BLaER1 treated with 17β-estradiol and CSF1 and Interleukin-3, amounts not matched to agents 10 nM and 100 nM (cell line): ENCODE measurements around the gene BBOX1.
"Not testable (repeated sequence)": the region's sequence is repeated elsewhere in the genome, so short reads cannot be mapped to it uniquely, and the experiment has no call there.

Source experiments
- H3K27ac ChIP-seq, 11 experiments: shearing (Covaris generic); formaldehyde crosslinking; 2 replicates each; pipeline ENCODE4 v1.8.1; 2022
- H3K27me3 ChIP-seq, 11 experiments: shearing (Covaris generic); formaldehyde crosslinking; 2 replicates each; pipeline ENCODE4 v1.8.1; 2022
- H3K36me3 ChIP-seq, 11 experiments: shearing (Covaris generic); formaldehyde crosslinking; 2 replicates each; pipeline ENCODE4 v1.8.1; 2022
- H3K4me1 ChIP-seq, 10 experiments: shearing (Covaris generic); formaldehyde crosslinking; 2 replicates each; pipeline ENCODE4 v1.8.1; 2022
- H3K4me2 ChIP-seq, 11 experiments: shearing (Covaris generic); formaldehyde crosslinking; 2 replicates each; pipeline ENCODE4 v1.8.1; 2022
- H3K4me3 ChIP-seq, 10 experiments: shearing (Covaris generic); formaldehyde crosslinking; 2 replicates each; pipeline ENCODE4 v1.8.1; 2022
- H3K9ac ChIP-seq, 11 experiments: shearing (Covaris generic); formaldehyde crosslinking; 2 replicates each; pipeline ENCODE4 v1.8.1; 2022
- H3K9me3 ChIP-seq, 11 experiments: shearing (Covaris generic); formaldehyde crosslinking; replicated peaks in 1 of 11; 2 replicates each; pipeline ENCODE4 v1.8.1; 2022
- H4K20me1 ChIP-seq, 11 experiments: shearing (Covaris generic); formaldehyde crosslinking; 2 replicates each; pipeline ENCODE4 v1.8.1; 2022
- Cebpa-rat ChIP-seq, 11 experiments: shearing (Covaris generic); IDR thresholded peaks; 2 replicates each; pipeline ENCODE4 v1.8.1; 2022

BBOX1 gene

GRCh38 chr11:27159335-27159679 is 118.7 kb downstream of the BBOX1 start:
- TF ChIP-seq Cebpa-rat (IDR thresholded peaks at IDR 0.05) = no peak
- Histone ChIP-seq H3K9ac (0 out of 22 replicates have a peak overlapping the region, but pooled peaks of 1 of the 11 experiments have one; percentile 10), H3K4me3 (no peak overlapping the region), H3K4me1 (no peaks in the 10 kb centered on the region), H3K36me3 (no peaks in the 10 kb centered on the region), H4K20me1 (no peaks in the 10 kb centered on the region), H3K4me2 (no peak overlapping the region), H3K9me3 (no peaks in the 10 kb centered on the region), H3K27me3 (no peaks in the 10 kb centered on the region), H3K27ac (no peak overlapping the region)

GRCh38 chr11:27161071-27161470 is 120.5 kb downstream of the BBOX1 start:
- H3K27ac ChIP-seq = no peak overlapping the region
- no peak overlapping the region for H3K9ac ChIP-seq
- no peaks in the 10 kb centered on the region for H3K4me1 ChIP-seq
- H3K9me3 ChIP-seq = no peaks in the 10 kb centered on the region
- H3K4me3 ChIP-seq = no peak overlapping the region
- H3K27me3 ChIP-seq = no peaks in the 10 kb centered on the region
- no peak overlapping the region for H3K4me2 ChIP-seq
- no peaks in the 10 kb centered on the region for H4K20me1 ChIP-seq
- no peaks in the 10 kb centered on the region for H3K36me3 ChIP-seq
- no peak for TF ChIP-seq Cebpa-rat (IDR thresholded peaks at IDR 0.05)

- H3K27me3 ChIP-seq = no peaks in the 10 kb centered on the region
- H3K9ac ChIP-seq = no peak overlapping the region
- no peak overlapping the region for H3K4me3 ChIP-seq
- H3K36me3 ChIP-seq = no peaks in the 10 kb centered on the region
- no peak for TF ChIP-seq Cebpa-rat (IDR thresholded peaks at IDR 0.05)
- no peaks in the 10 kb centered on the region for H3K4me1 ChIP-seq
- no peaks in the 10 kb centered on the region for H4K20me1 ChIP-seq
- no peak overlapping the region for H3K4me2 ChIP-seq
- H3K9me3 ChIP-seq = no peaks in the 10 kb centered on the region
- no peak overlapping the region for H3K27ac ChIP-seq
Observed at GRCh38 chr11:27162237-27162636, 121.6 kb downstream of the BBOX1 start.

- Histone ChIP-seq H3K27ac (no peak overlapping the region), H4K20me1 (no peaks in the 10 kb centered on the region), H3K4me3 (no peak overlapping the region), H3K36me3 (no peaks in the 10 kb centered on the region), H3K4me2 (no peak overlapping the region), H3K4me1 (no peaks in the 10 kb centered on the region), H3K9ac (no peak overlapping the region), H3K27me3 (no peaks in the 10 kb centered on the region), H3K9me3 (no peaks in the 10 kb centered on the region)
- TF ChIP-seq Cebpa-rat (IDR thresholded peaks at IDR 0.05) = no peak
Observed at GRCh38 chr11:27166130-27166529, 125.5 kb downstream of the BBOX1 start.

GRCh38 chr11:27171376-27171958 is 130.9 kb downstream of the BBOX1 start:
- no peaks in the 10 kb centered on the region for H4K20me1 ChIP-seq
- H3K4me2 ChIP-seq = no peak overlapping the region
- no peaks in the 10 kb centered on the region for H3K27me3 ChIP-seq
- no peak for TF ChIP-seq Cebpa-rat (IDR thresholded peaks at IDR 0.05)
- no peak overlapping the region for H3K9ac ChIP-seq
- no peaks in the 10 kb centered on the region for H3K9me3 ChIP-seq
- H3K27ac ChIP-seq = no peak overlapping the region
- no peaks in the 10 kb centered on the region for H3K36me3 ChIP-seq
- no peak overlapping the region for H3K4me3 ChIP-seq
- H3K4me1 ChIP-seq = no peaks in the 10 kb centered on the region

GRCh38 chr11:27173545-27173944 is 132.9 kb downstream of the BBOX1 start:
- Histone ChIP-seq H3K9me3 (no peaks in the 10 kb centered on the region), H3K4me3 (no peak overlapping the region), H3K27ac (no peak overlapping the region), H3K4me2 (no peak overlapping the region), H3K36me3 (no peaks in the 10 kb centered on the region), H3K4me1 (no peaks in the 10 kb centered on the region), H4K20me1 (no peaks in the 10 kb centered on the region), H3K9ac (no peak overlapping the region), H3K27me3 (no peaks in the 10 kb centered on the region)
- no peak for TF ChIP-seq Cebpa-rat (IDR thresholded peaks at IDR 0.05)

GRCh38 chr11:27174021-27174420 is 133.4 kb downstream of the BBOX1 start:
- Histone ChIP-seq H3K9me3 (no peaks in the 10 kb centered on the region), H3K4me1 (no peaks in the 10 kb centered on the region), H3K4me2 (no peak overlapping the region), H3K4me3 (no peak overlapping the region), H3K36me3 (no peaks in the 10 kb centered on the region), H3K27ac (no peak overlapping the region), H3K27me3 (no peaks in the 10 kb centered on the region), H4K20me1 (no peaks in the 10 kb centered on the region), H3K9ac (no peak overlapping the region)
- no peak for TF ChIP-seq Cebpa-rat (IDR thresholded peaks at IDR 0.05)

- H3K27ac ChIP-seq = no peak overlapping the region
- H3K4me2 ChIP-seq = no peak overlapping the region
- no peak overlapping the region for H3K4me3 ChIP-seq
- no peaks in the 10 kb centered on the region for H3K4me1 ChIP-seq
- no peak overlapping the region for H3K9ac ChIP-seq
- H4K20me1 ChIP-seq = no peaks in the 10 kb centered on the region
- no peak for TF ChIP-seq Cebpa-rat (IDR thresholded peaks at IDR 0.05)
- no peaks in the 10 kb centered on the region for H3K9me3 ChIP-seq
- H3K27me3 ChIP-seq = no peaks in the 10 kb centered on the region
- H3K36me3 ChIP-seq = no peaks in the 10 kb centered on the region
Observed at GRCh38 chr11:27174672-27175210, 134.1 kb downstream of the BBOX1 start.

- H4K20me1 ChIP-seq, H3K4me3 ChIP-seq, H3K4me2 ChIP-seq, H3K9me3 ChIP-seq, H3K9ac ChIP-seq, H3K27ac ChIP-seq, H3K4me1 ChIP-seq, H3K27me3 ChIP-seq, H3K36me3 ChIP-seq: not testable (repeated sequence)
Observed at GRCh38 chr11:27175562-27175961, 134.9 kb downstream of the BBOX1 start.
